Urinary bladder (tissue), 4 donors: ENCODE results near the gene DUSP2. TPM values are rescaled to one million over a fixed set of nuclear protein-coding genes. Genes with fewer than 3 reads are reported as not detected.
A peak's percentile ranks its signal among the peaks of the same experiment; 100 is the strongest.

Experiments used
- DNase-seq: peaks from one replicate; pipeline ENCODE4 v3.0.0-alpha.2; 2015; ENCODE audit errors: extremely low spot score
- H3K27ac ChIP-seq: one replicate; pipeline ENCODE4 v1.5.1; 2013; ENCODE audit warnings: low read depth, mild to moderate bottlenecking, moderate library complexity
- H3K36me3 ChIP-seq: one replicate; pipeline ENCODE4 v1.6.1; 2013; ENCODE audit warnings: mild to moderate bottlenecking, moderate library complexity; ENCODE audit not compliant: insufficient read depth
- H3K4me1 ChIP-seq: one replicate; pipeline ENCODE4 v1.6.1; 2013; ENCODE audit warnings: mild to moderate bottlenecking, moderate library complexity; ENCODE audit not compliant: insufficient read depth
- H3K4me3 ChIP-seq: one replicate; pipeline ENCODE4 v1.5.1; 2013; ENCODE audit warnings: low read depth, low read length
- WGBS: extraction: QIAGEN DNeasy Blood & Tissue Kit; methylation state at CpG from one replicate; pipeline ENCODE4 v1.1.7; 2013; 5-methylcytosine and 5-hydroxymethylcytosine counted together
- polyA plus RNA-seq: library from polyadenylated mRNA; stranded (reverse); fragments of 200-250 nt; gene quantifications from one replicate; pipeline ENCODE4 v1.2.3, GENCODE V29; 2013
- total RNA-seq: library from RNA; depleted of rRNA; stranded (reverse); fragments of >200 nt; gene quantifications from one replicate; pipeline ENCODE4 v1.2.3, GENCODE V29; 2014
- donor health status: healthy with polysubstance abuse.
- donor health status: healthy.

Gene DUSP2
- total and polyA plus RNA-seq, 2 donors, result 18.1 to 18.5 TPM

DNA sequence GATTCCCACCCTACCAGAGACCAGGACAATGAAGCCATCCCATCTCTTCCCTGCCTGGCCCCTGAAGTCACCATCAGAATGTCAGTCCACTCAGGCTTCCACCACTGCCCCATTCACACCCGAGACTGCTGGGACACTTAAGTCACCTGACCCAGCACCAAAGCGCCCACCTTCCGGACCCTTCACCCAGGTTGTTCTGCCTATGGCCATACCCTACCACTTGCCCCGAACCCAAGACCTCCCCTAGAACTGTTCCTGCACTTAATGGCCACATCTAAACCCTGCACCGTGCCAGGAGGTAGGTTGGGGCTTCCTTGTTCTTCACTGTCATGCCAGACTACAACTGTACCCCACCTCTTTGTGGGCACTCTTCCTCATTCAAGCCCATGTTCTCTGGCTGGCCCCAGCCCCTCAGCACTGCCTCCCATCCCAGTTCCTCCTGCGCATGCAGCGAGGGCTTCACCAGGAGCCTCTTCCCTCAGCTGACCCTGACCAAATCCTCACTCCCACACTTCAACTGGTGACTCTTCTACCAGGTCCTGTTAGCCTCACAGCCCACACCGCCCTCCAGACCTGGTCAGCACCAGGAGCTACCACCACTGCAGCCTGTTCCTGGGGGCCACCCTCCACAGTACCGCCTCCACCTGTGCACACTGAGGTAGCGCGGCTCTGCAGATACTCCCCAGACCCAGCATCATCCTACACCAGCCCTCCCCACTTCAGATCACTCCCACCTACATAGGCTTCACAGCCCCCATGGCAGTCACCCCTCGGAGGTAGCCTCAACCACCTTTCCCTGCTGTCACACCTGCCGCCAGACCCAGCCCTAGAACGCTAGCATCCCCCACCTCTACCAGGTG is 20.6 kb downstream of the DUSP2 start:
- Histone ChIP-seq H3K4me1 (no peaks in the 10 kb centered on the region), H3K27ac (no peak overlapping the region), H3K4me3 (no peak overlapping the region), H3K36me3 (no peaks in the 10 kb centered on the region)
- 92% methylated on average over 14 of the region's 14 CpGs for WGBS
- DNase-seq, result no peak

DNA sequence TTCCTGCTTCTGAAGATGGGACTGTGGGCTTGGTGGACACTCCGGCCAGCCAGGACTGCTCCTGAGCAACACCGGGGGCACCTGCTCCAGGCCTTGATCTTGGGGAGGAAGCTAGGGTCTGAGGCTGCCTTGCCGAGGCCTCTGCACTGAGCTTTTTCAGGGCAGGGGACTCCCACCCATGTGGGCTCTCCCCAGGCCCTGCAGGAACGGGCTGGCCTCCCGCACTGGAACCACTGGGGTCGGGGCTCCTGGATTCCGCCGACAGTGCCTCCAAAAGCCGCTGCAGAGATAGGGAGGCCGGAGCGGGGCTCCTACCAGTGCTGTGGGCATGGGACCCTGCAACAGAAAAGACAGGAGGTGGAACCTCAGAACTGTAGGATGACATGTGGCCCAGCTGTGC is 21.3 kb downstream of the DUSP2 start:
- Histone ChIP-seq H3K36me3 (no peaks in the 10 kb centered on the region), H3K27ac (no peak overlapping the region), H3K4me3 (no peak overlapping the region), H3K4me1 (no peaks in the 10 kb centered on the region)
- DNase-seq, result no peak
- 91% methylated on average over 11 of the region's 11 CpGs for WGBS

DNA sequence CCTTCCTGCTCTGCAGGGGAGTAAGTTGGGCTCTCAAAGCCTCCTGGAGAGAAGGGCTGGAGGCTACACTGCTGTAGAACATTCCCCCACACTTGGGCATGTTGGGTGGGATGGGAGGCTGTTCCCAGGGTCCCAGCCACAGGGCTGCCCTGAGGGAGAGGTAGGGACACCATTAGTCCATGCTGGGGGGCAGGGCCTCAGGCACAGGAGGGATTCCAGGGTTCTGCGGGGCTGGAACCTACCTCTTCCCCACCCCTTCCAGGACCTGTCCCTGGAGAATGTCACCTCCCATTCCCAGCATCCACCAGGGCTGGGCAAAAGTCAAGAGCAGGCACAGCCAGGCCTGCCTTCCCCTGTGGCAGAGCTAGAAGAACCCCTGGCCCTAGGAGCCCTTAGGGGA is 21.9 kb downstream of the DUSP2 start:
- 82% methylated on average over 1 of the region's 1 CpG for WGBS

DNA sequence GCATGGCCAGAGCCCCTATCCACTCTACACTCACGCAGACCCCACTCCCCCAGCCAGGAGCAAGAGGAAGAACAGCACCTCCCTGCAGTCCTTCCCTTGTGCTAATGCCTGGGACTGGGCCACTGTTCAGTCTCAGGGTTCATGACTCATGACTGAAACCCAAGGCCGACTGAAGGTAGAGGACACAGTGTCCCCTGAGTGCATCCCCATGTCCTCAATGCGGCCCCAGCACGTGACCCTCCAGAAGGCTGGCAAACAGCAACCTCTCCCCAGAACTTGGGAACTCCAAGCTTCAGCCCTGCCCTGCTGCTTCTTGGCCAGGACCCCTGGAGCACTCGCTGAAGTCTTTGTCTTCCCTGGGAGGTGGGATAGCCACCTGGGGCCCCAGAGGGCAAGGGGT is 22.8 kb downstream of the DUSP2 start:
- no peaks in the 10 kb centered on the region for H3K36me3 ChIP-seq
- no peak for DNase-seq
- H3K4me1 ChIP-seq, result no peaks in the 10 kb centered on the region
- 77% methylated on average over 5 of the region's 5 CpGs for WGBS
- H3K27ac ChIP-seq, result no peak overlapping the region
- no peak overlapping the region for H3K4me3 ChIP-seq

More for the DNA sequence above, 21.9 kb downstream of the DUSP2 start:
- DNase-seq, result no peak
- no peak overlapping the region for H3K27ac ChIP-seq
- H3K4me1 ChIP-seq, result no peaks in the 10 kb centered on the region
- H3K36me3 ChIP-seq, result no peaks in the 10 kb centered on the region
- no peak overlapping the region for H3K4me3 ChIP-seq

DNA sequence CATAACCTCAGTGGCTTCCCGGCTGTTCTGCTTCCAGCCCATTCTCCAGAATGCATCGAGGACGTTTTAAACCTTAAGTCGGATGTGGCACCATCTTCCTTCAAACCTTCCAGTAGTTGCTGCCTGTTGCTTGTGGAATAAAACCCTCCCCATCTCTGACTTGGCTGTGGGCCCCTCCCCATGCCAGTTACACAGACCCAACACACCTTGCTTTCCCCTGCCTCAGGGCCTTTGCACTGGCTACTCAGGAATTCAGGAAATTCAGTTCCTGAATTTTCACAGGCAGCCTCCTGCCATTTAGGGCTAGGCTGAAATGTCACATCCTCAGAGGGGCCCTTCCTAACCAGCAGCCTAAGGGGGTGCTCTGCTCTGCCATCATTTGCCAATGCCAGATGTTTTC is 23.8 kb downstream of the DUSP2 start:
- no peaks in the 10 kb centered on the region for H3K4me1 ChIP-seq
- no peaks in the 10 kb centered on the region for H3K36me3 ChIP-seq
- no peak for DNase-seq

DNA sequence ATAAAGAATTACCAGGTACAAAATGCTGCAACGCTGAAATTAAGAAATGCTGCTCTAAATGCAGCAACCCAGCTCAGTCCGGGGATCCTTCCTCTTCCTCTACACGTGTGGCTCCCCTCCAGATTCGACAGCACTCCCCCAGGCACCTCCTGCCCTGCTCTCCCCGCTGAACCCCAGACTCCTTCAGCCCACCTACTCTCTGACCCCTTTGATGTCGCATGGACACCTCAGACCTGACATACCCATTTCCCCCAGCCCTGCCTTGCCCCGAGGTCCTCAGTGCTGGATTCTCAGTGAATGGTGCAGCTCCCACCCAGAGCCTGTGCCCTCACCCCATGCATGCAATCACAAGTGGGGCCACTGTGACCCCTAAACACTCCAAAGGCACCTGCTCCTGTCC is 24.2 kb downstream of the DUSP2 start:
- Histone ChIP-seq H3K4me3 (no peak overlapping the region), H3K27ac (no peak overlapping the region), H3K36me3 (no peaks in the 10 kb centered on the region), H3K4me1 (no peaks in the 10 kb centered on the region)
- DNase-seq, result no peak
- WGBS, result 64% methylated on average over 7 of the region's 7 CpGs

More for the DNA sequence above, 23.8 kb downstream of the DUSP2 start:
- Histone ChIP-seq H3K27ac (no peak overlapping the region), H3K4me3 (no peak overlapping the region)
- 92% methylated on average over 4 of the region's 4 CpGs for WGBS

DNA sequence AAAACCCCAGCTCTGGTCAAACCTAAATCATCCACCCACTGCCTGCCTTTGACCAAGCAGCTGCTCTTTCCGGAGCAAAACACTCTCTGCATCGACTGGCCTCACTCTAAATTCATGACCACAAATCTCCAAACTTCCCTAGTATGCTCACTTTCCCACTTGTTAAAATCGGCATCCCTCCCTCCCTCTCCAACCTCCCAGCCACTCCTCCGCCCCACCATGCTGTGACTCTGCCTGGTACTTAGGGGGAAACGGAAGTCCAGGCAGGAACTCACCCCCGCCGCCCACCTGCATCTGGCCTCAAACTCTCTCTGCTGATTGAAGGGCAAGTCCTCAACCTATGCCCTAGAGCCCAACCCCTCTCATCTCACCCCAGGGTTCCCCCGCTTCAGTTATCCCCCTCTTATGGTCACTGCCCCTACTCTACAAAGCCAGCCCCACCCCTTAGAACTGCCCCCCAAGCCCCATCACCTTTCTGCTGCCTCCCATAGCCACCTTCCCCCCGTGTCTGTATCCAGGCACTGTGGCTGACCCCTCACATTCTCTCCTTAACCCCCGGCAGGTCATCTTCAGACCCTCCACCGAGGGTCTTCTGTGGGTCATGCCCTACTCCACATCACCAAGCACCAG is 25.0 kb downstream of the DUSP2 start:
- no peak for DNase-seq
- WGBS, result 38% methylated on average over 11 of the region's 11 CpGs
- Histone ChIP-seq H3K4me3 (no peak overlapping the region), H3K27ac (no peak overlapping the region), H3K4me1 (no peaks in the 10 kb centered on the region), H3K36me3 (no peaks in the 10 kb centered on the region)

DNA sequence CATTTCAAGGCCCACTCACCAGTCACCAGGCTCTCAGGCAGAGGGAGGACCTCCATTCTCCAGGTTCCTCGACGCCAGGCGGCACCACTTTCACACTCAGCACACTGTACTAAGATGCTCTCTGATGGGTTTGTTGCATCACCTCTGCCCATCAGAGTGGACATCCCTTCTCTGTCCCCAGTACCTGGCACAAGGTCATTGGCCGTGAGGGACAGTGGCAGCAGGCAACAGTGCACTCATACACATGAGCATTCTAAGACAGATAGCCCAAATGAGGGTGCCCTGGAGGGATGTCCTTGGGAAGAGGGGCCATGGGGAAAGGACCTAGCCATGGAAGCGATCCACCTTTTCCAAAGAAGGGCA is 25.9 kb downstream of the DUSP2 start:
- H3K4me3 ChIP-seq, result no peak overlapping the region
- WGBS, result 93% methylated on average over 5 of the region's 5 CpGs
- no peak for DNase-seq
- H3K36me3 ChIP-seq, result no peaks in the 10 kb centered on the region
- H3K27ac ChIP-seq, result no peak overlapping the region
- no peaks in the 10 kb centered on the region for H3K4me1 ChIP-seq

DNA sequence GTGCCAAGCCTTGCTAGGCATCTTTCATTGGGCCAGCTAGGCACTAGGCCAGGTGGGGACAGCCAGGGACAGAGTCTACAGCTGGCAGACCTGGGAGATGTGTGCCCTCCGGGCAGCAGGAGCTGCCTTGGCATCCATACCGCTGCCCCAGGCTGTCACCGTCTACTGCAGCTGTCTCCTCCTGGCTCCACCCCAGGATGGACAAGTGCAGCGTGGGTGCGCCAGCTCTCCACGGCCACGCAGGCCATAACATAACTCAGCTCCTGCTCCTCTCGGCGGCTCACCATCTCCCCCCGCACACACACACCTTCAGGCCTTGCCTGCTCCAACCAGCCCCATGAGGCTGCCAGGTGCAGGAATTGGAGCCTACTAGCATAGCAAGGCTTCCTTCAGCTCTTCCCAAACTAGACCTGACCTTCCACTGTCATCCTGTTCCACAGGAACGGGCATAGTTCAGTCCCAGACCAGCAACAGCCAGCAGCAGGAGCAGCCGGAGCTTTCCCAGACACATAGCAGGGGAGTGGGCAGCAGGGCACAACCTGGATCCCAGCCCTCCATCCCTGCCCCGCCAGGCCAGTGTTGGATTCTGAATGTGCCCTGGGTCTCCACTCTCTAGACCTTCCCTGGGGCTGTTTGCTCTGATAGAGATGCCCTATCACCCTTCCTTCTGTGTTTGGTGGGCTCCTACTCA is 26.4 kb downstream of the DUSP2 start:
- Histone ChIP-seq H3K27ac (no peak overlapping the region), H3K36me3 (no peaks in the 10 kb centered on the region), H3K4me1 (no peaks in the 10 kb centered on the region), H3K4me3 (no peak overlapping the region)
- DNase-seq, result no peak
- 90% methylated on average over 13 of the region's 13 CpGs for WGBS

DNA sequence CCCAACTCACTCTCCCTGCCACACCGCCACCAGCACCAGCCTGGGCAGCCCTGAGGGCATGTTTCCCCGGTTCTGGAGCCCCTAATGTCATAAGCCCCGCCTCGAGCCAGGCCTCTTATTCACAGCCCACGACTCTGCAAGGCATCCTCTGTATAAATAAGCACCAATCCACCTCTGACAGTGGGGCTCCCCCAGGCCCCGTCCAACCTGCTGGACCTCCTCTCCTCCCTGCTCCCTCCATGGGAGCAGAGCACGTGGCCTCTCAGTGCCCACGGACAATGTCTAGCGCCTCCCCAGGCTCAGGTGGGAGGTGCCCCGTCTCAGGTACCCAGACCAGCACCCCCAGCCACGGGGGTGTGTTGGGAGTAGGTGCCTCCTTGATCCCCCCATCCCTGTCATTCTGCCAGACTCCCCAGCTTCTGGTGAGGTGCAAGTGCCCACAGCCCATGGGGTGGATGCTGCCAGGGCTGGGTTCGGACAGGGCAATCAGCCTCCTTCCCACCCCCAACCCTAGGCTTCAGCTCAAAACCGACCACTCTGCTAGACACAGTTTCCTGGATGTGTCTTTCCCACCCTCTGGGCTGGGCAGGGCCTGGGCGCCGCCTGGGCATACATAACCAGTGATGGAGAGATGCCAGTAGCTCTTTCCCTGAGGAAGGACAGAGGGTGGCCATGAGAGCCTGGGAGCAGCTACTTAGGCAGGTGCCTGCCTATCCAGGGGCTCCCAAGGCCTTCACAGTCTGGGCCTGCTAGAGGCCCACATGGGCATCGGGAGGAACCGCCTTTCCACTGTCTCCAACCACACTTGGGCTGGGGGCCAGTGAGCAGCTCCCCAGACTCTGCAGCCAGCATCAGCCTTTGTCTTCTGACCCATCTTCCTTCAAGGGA is 27.3 kb downstream of the DUSP2 start:
- H3K4me1 ChIP-seq, result no peaks in the 10 kb centered on the region
- H3K4me3 ChIP-seq, result no peak overlapping the region
- H3K27ac ChIP-seq, result no peak overlapping the region
- H3K36me3 ChIP-seq, result no peaks in the 10 kb centered on the region
- WGBS, result 47% methylated on average over 17 of the region's 17 CpGs
- no peak for DNase-seq

DNA sequence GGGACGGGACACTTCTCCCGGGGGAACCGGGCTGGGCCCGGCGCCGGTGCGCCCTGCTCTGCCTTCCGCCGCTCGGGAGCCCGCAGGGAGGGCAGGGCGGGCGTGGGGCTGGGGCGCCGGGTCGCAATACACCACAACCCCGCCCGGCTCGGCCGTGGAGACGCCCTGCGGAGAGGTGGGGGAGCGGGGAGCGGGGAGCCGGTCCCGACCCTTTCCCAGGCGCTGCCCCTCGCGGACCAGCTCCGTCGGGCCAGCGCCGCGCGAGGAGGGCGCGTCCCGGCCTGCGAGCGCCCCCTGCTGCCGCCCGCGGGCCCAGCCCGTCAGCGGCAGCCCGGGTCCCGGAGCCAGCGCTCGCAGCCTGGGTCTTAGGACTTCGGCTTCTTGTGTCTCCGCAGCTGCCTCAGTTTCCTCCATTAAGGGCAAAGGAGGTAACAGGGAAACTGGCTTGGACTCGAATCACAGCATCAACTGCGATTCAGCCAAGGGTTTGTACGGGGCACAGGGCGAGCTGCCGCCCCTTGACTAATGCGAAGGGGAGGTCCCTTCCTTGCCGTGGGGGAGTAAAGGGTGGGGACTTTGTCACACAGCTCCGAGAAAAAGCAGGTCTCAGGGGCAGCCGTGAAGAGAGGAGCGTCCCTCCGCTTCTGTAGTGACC is 28.2 kb downstream of the DUSP2 start:
- DNase-seq, result no peak
- H3K4me3 ChIP-seq, result peak overlapping the region; percentile 51
- H3K4me1 ChIP-seq, result no peaks in the 10 kb centered on the region
- no peaks in the 10 kb centered on the region for H3K36me3 ChIP-seq
- WGBS, result 2% methylated on average over 62 of the region's 62 CpGs
- no peak overlapping the region for H3K27ac ChIP-seq

DNA sequence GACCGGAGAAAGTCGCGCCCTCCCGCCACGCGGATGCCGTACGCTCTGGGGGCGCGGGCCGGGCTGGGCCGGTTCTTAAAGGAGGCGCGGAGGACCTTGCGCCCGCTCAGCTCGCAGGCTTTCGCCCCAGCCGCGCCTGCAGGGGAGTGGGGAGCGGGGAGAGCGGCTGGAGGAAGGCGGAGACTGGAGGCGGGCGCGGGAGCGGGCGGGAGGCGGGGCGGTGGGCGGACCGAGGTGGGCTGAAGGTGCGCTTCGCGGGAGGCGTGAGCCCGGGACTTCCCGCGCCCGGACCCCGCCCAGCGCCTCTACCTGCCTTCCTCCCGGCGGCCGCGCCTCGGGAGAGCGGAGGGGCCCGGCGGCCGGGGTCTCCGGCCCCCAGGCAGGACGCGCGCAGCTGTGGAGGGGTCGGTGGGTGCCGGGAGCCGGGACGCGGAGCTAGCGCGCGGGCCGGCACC is 28.8 kb downstream of the DUSP2 start, which contains the start of gene ADRA2B:
Gene ADRA2B (minus strand): TSS at position 148 of the 455 bp plus-strand sequence. CDS start 422 bp downstream, outside the sequence.
- Histone ChIP-seq H3K36me3 (no peaks in the 10 kb centered on the region), H3K4me1 (no peaks in the 10 kb centered on the region), H3K4me3 (peak within 1 kb of the TSS; percentile 51), H3K27ac (no peak within 1 kb of the TSS)
- no peak for DNase-seq
- WGBS, result 2% methylated on average over 64 of the region's 64 CpGs
